ENCODE data around the gene TBC1D22A.

Gene TBC1D22A

DNA sequence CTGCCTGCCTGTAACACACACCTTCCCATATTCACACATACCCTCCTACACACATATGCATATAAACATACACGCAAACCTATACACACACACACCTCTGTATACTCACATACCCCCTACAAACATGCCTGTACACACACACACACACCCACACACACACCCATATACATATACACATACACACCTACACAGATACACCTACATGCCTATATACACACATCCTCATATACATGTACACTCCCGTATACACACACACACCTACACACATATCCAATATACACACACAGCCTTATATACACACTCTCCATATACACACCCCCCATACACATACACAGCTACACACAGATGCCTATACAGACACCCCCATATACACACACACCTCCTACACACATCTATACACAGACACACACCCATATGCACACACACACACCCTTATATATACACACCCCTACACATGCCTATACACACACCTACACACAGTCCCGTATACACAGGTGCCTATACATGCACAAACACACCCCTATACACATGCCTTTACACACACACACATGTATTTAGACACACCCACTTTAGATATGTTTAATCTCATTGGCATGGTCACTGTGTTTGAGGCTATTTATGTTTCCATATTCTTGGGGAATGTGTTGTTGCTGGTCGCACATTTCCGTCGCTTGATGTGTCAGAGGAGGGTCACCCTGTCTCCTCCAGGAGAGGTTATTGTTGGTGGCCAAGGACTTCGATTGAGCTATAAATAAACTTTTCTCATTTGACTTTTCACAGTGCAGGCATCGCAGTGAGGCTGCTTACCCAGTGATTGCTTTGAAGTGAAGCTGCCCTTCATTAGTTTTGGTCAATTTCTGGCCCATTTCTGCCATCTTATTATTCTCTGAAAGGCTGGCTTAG lies 243.3 kb downstream of the TBC1D22A start:
- peaks cover 3% of the 10 kb centered on the region for H3K36me3 Mint-ChIP-seq
- no peaks in the 10 kb centered on the region for H3K9me3 Mint-ChIP-seq
- no peak for ATAC-seq (ENCODE audit: low read depth)
- H3K4me3 Mint-ChIP-seq, result no peak overlapping the region
- no peak for DNase-seq (ENCODE audit: low spot score in 2 of 2)
- H3K4me1 Mint-ChIP-seq, result no peaks in the 10 kb centered on the region
- H3K27me3 Mint-ChIP-seq, result no peaks in the 10 kb centered on the region
- H3K27ac Mint-ChIP-seq, result no peak overlapping the region

DNA sequence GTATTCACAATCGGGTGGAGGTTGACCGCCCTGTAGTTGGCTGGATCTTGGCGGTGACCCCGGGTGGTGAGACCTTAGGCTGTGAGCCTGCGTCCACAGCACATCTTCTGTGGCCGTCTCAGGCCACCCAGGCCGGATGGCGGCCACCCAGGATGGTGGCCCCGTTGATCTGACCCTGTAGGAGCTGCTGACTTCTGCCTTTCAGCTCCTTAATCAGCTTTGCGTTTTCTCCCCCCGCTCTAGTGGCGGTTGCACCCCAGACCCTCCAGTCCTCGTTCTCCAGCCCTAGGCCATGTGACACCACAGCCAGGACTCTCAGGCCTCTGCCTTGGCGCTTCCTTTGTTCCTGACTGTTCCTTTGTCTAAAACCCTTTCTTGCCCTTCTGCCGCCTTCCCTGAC lies 244.0 kb downstream of the TBC1D22A start:
- Mint-ChIP-seq H3K9me3 (no peaks in the 10 kb centered on the region), H3K4me3 (no peak overlapping the region), H3K27me3 (no peaks in the 10 kb centered on the region), H3K4me1 (peaks cover 2% of the 10 kb centered on the region), H3K36me3 (peaks cover 3% of the 10 kb centered on the region), H3K27ac (no peak overlapping the region)
- ATAC-seq (ENCODE audit: low read depth) (no peak), DNase-seq (ENCODE audit: low spot score in 2 of 2) (no peak)

DNA sequence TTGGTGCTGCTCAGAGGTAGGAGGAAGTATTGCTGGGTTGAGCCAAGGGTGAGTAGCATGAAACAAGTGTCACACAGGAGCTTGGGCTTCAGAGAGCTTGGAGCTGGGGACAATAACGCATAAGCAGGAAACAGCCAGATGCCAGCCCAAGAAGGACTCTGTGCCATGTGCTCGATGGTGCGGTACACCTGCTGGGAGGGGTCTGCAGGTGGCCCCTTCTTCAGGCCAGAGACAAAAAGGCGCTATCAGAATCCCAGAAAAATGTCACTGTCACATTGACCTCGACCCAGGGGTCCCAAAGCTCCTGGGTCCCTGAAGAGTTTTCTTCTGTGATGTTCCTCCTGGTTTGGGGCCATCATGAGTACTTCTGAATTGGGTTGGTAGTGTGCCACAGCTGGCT lies 244.4 kb downstream of the TBC1D22A start:
- Mint-ChIP-seq H3K36me3 (peaks cover 3% of the 10 kb centered on the region), H3K9me3 (no peaks in the 10 kb centered on the region), H3K27me3 (no peaks in the 10 kb centered on the region), H3K4me3 (no peak overlapping the region), H3K27ac (no peak overlapping the region), H3K4me1 (peaks cover 2% of the 10 kb centered on the region)
- ATAC-seq (ENCODE audit: low read depth) (no peak), DNase-seq (ENCODE audit: low spot score in 2 of 2) (no peak)

DNA sequence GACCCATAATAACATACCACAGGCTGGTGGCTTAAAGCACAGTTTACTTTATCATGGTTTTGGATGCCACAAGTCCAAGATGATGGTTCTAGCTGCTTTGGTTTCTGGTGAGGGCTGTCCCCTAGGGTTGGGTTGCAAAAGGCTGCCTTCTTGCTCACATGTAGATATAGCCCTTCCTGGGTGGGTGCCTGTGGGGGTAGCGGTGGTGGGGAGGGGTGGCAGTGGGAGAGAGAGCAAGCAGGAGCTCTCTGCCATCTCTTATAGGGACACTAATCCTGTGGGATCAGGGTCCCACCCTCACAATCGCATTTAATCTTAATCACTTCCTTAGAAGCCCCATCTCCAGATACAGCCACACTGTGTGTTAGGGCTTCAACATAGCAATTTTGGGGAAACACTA lies 245.0 kb downstream of the TBC1D22A start:
- no peak for ATAC-seq (ENCODE audit: low read depth)
- DNase-seq (ENCODE audit: low spot score in 2 of 2), result no peak
- peaks cover 4% of the 10 kb centered on the region for H3K36me3 Mint-ChIP-seq
- H3K4me1 Mint-ChIP-seq, result peaks cover 6% of the 10 kb centered on the region
- H3K4me3 Mint-ChIP-seq, result no peak overlapping the region
- no peaks in the 10 kb centered on the region for H3K9me3 Mint-ChIP-seq
- H3K27me3 Mint-ChIP-seq, result no peaks in the 10 kb centered on the region
- H3K27ac Mint-ChIP-seq, result no peak overlapping the region

DNA sequence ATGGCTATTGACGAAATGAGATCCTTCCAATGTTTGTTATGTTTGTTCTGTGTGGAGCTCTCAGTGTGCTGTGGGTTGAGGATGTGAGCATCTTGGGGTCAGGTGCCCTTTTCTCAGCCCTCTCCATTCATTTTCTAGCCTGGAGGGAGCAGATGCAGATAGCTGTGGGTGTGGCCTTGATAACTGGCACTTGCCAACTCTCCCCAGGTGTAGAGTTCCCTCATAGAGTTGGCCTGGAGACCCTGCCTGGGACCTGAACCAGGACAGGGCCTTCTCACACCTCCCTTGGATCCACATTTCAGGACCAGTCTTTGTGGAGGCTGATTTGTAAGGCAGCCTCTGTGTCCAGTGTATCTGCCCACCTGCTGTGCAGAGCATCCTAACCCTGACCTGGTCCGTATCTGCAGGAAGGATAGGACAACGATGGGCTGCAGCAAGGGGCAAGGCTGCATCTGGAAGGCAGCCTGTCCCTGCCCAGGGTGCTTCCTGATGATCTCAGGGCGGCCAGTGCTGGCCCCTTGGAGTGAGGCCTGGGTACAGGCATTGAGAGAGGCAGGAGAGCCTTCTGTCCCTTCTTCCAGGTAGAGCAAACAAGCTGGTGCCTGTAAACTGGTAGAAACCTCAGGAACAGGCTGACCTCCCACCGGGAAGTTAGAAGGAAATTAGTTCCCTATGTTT lies 245.9 kb downstream of the TBC1D22A start:
- ATAC-seq (ENCODE audit: low read depth), result no peak
- no peaks in the 10 kb centered on the region for H3K27me3 Mint-ChIP-seq

DNA sequence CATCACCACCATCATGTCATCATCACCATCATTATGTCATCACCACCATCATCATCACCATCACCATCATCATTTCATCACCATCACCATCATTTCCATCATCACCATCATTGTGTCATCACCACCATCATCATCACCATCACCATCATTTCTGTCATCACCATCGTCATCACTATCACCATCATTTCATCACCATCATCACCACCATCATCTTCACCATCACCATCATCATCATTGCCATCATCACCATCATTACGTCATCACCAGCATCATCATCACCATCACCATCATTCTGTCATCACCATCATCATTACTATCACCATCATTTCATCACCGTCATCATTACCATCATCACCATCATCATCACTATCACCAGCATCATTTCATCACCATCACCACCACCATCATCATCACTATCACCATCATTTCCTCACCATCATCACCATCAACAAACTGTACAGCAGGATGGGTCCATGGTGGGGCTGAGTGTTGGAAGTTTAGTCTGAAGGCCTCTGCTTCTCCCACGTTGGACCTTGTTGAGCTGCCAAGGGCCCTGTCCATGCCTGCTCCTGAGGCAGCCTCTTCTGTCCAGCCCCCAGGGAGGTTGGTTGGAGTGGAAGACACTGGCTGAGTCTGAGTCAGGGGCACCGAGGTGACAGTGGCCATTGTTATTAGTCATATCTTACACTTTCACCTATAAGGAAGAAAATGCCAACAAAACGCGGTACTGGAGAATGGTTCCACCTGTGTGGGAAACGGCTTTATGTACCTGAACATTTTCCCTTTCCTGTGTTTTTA lies 247.1 kb downstream of the TBC1D22A start:
- H3K4me1 Mint-ChIP-seq, result peaks cover 8% of the 10 kb centered on the region
- no peaks in the 10 kb centered on the region for H3K9me3 Mint-ChIP-seq
- H3K27me3 Mint-ChIP-seq, result no peaks in the 10 kb centered on the region
- no peak for ATAC-seq (ENCODE audit: low read depth)
- no peak overlapping the region for H3K4me3 Mint-ChIP-seq
- peaks cover 12% of the 10 kb centered on the region for H3K36me3 Mint-ChIP-seq
- DNase-seq (ENCODE audit: low spot score in 2 of 2), result no peak
- no peak overlapping the region for H3K27ac Mint-ChIP-seq

More for the DNA sequence above, 245.9 kb downstream of the TBC1D22A start:
- Mint-ChIP-seq H3K36me3 (peaks cover 6% of the 10 kb centered on the region), H3K4me1 (peaks cover 7% of the 10 kb centered on the region), H3K9me3 (no peaks in the 10 kb centered on the region), H3K4me3 (no peak overlapping the region), H3K27ac (no peak overlapping the region)
- no peak for DNase-seq (ENCODE audit: low spot score in 2 of 2)

DNA sequence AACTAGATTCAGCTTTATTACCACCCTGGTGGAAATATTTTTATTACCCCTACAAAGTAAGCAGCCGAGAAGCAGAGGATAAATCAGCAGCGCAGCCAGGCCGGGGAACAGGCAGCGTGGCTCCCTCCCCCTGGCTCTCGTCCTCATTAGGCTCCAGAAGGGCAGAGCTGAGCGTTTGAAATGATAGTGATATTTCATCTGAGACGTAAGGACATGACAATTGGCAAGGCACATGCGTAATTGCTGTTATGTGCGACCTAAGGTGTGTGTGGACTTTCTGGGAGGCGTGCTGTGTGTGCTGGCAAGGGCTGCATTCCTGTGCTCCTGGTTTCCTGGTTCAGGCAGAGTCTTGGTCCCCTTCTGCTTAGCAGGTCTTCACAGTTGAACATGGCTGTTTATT lies 247.8 kb downstream of the TBC1D22A start:
- no peak for ATAC-seq (ENCODE audit: low read depth)
- no peaks in the 10 kb centered on the region for H3K9me3 Mint-ChIP-seq
- H3K4me3 Mint-ChIP-seq, result no peak overlapping the region

DNA sequence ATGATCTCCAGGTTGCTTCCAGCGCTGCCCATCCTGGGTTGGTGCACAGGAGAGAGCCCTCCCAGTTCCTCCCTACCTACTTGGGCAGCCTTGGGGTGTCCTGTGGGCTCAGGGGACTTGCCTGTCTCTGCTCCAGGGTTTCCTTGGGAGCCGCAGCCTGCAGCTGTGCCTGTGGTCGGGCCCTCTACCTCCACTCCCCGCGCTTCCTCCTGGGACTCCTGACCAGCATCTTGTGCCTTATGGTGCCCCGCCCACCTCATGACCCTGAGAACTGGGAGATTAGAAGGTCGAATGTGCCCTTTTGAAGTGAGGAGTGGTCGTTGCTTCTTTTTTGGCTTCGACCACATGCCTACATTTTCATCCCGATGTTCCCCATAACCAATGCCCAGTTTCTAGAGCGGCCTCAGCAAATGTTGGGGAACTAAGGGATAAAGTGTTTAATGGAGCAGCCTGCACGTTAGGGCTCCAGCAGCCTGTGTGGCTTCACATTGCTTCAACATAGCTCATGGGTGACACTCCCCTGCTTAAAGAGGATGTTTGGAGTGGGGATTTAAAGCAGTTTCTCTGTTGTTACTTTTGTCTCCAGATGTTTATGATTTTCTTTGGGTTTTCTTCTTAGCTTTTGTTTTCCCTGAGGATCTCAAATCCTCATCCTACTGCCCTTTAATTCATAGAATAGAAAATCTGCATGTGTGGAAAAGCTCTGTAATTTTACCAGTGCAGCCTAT lies 248.8 kb downstream of the TBC1D22A start:
- Mint-ChIP-seq H3K27me3 (no peaks in the 10 kb centered on the region), H3K27ac (no peak overlapping the region), H3K4me1 (peaks cover 8% of the 10 kb centered on the region), H3K4me3 (no peak overlapping the region), H3K36me3 (peaks cover 15% of the 10 kb centered on the region), H3K9me3 (no peaks in the 10 kb centered on the region)
- ATAC-seq (ENCODE audit: low read depth) (no peak), DNase-seq (ENCODE audit: low spot score in 2 of 2) (no peak)

More for the DNA sequence above, 247.8 kb downstream of the TBC1D22A start:
- Mint-ChIP-seq H3K4me1 (peaks cover 8% of the 10 kb centered on the region), H3K27ac (no peak overlapping the region), H3K36me3 (peaks cover 12% of the 10 kb centered on the region), H3K27me3 (no peaks in the 10 kb centered on the region)
- DNase-seq (ENCODE audit: low spot score in 2 of 2), result no peak

DNA sequence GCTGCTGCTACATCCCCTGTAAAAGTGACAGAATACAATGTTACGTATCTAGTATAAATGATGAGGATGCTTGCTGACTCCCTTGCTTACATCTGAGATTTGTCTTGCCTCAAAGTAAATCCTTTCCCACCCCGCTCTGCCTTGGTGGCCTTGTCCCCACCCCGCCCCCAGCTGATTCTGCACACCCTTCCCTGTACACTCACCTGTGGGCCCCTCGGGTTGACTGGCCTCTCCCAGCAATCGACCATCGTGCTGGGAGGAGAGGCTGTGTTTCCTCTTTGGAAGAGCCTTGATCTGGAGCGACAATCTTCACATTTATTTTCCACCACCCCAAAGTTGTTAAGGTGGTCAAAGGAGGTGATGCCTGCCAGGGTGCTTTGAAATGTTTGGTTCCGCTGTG lies 249.4 kb downstream of the TBC1D22A start:
- peaks cover 13% of the 10 kb centered on the region for H3K36me3 Mint-ChIP-seq
- no peak overlapping the region for H3K4me3 Mint-ChIP-seq
- H3K27ac Mint-ChIP-seq, result no peak overlapping the region
- DNase-seq (ENCODE audit: low spot score in 2 of 2) (no peak), ATAC-seq (ENCODE audit: low read depth) (no peak)
- peaks cover 8% of the 10 kb centered on the region for H3K4me1 Mint-ChIP-seq
- H3K27me3 Mint-ChIP-seq, result no peaks in the 10 kb centered on the region
- H3K9me3 Mint-ChIP-seq, result no peaks in the 10 kb centered on the region

DNA sequence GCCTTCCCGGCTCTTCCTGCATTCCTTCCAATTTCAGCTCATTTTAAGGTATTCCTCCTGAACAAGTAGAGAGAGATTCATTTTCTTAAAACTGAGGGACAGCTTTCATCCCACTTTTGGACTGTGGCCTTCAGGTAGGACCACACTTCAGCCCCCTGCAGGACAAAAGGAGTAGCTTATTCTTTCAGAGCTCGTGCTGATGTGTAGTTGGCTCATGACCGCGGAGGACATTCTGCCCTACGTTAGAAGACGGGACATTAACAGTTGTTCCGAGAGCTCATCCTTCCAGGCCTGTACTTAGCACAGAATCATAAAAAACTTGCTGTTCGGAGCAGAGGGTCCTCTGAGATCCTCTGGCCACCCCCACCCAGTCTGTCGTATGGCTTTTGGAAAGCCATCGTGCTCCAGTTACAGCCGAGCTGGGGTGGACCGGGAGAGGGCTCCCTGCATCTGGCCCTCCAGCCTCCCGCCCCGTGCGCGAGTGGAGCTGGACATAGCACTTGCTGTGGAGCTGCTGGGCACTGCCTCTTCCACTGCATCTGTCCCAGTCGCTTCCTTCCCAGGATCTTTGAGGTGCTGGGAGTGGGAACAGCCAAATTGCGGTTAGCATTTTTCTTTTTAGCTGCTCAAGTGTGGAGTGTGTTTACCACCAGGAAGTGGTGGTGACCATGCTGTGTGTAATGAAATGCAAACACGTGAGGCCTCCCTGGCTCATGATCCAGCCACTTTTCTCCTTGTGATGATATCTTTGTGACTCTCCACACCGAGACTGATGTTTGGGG lies 250.3 kb downstream of the TBC1D22A start:
- H3K27me3 Mint-ChIP-seq, result no peaks in the 10 kb centered on the region

DNA sequence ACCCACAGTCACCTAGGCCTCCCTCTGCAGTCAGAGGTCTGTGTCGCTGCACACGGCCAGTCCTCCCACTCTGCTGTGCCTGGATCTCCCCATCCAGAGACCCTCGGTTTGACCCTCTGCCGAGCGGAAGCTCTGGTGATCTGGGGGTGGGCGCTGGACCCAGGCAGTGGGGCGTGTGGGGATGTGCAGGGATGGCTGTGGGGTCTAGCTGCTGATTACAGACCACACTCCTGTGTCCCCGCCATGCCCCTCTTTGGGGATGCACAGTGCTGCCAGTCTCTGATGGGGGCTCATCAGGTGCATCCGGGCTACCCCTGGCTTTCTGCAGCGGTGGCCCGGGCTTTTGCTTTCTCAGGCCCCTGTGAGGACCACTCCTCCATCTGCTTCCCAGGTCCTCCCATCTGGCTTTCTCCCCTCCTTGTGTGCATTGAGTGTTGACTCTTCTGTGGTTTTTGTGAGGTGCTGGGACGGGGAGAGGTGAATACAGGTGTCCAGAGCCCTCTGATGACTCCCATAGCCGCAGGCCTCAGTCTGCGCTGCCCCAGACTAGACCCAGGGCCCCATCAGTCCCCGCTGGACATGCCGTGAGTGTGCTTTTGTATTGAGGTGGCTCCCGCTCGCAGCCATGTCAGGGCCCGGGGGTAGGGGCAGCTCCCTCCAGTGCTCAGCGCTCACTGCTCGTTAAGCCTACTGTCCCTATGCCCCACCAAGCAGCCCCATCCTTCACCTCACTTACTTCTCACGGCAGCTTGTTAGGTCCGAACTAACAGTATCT lies 251.6 kb downstream of the TBC1D22A start:
- ATAC-seq (ENCODE audit: low read depth), result no peak
- Mint-ChIP-seq H3K4me1 (peaks cover 14% of the 10 kb centered on the region), H3K9me3 (no peaks in the 10 kb centered on the region), H3K4me3 (no peak overlapping the region), H3K27me3 (no peaks in the 10 kb centered on the region), H3K36me3 (peaks cover 25% of the 10 kb centered on the region), H3K27ac (no peak overlapping the region)
- DNase-seq (ENCODE audit: low spot score in 2 of 2), result no peak

More for the DNA sequence above, 250.3 kb downstream of the TBC1D22A start:
- peaks cover 11% of the 10 kb centered on the region for H3K4me1 Mint-ChIP-seq
- no peaks in the 10 kb centered on the region for H3K9me3 Mint-ChIP-seq
- ATAC-seq (ENCODE audit: low read depth), result no peak
- H3K27ac Mint-ChIP-seq, result peak overlapping the region; percentile 24
- H3K4me3 Mint-ChIP-seq, result no peak overlapping the region
- DNase-seq (ENCODE audit: low spot score in 2 of 2), result no peak
- H3K36me3 Mint-ChIP-seq, result peaks cover 17% of the 10 kb centered on the region

DNA sequence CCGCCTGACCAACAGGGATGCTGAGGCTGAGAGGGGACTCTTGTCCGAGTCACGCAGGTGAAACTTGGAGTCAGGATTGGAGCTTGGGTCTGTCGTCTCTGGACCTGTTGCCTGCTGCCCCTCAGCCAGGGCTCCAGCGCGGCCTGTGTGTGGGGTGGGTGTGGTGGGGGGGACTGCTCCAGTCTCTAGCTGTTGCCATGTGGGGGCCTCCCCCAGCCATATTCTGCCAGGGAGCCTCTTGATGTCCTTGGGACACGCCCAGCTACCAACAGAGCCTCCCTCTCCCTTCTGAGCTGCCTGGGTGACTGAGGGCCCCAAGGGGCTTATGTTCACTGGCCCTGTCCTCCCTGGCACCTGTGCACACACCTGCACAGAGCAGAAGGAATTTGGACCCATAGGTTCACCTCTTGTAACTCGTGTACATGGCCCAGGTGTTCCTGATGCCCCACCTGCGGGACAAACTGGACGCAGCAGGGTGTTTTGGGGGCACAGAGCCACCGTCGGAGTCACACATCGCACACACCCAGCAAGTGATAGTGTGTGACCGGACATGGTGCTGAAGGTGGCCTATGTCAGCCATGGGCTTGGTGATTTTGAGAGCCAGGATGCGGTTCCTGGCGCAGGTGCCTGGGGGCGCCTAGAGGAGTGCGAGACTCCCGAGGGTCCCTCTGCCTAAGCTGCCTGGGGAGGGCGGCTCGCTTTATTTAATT lies 252.3 kb downstream of the TBC1D22A start:
- ATAC-seq (ENCODE audit: low read depth) (no peak), DNase-seq (ENCODE audit: low spot score in 2 of 2) (no peak)
- H3K27me3 Mint-ChIP-seq, result no peaks in the 10 kb centered on the region
- H3K9me3 Mint-ChIP-seq, result peaks cover 2% of the 10 kb centered on the region
- no peak overlapping the region for H3K4me3 Mint-ChIP-seq
- H3K36me3 Mint-ChIP-seq, result peaks cover 32% of the 10 kb centered on the region
- H3K4me1 Mint-ChIP-seq, result peaks cover 20% of the 10 kb centered on the region
- no peak overlapping the region for H3K27ac Mint-ChIP-seq
